ENCODE measurements around the gene DES.
A peak's percentile ranks its signal among the peaks of the same experiment; 100 is the strongest.

The DES gene

DNA sequence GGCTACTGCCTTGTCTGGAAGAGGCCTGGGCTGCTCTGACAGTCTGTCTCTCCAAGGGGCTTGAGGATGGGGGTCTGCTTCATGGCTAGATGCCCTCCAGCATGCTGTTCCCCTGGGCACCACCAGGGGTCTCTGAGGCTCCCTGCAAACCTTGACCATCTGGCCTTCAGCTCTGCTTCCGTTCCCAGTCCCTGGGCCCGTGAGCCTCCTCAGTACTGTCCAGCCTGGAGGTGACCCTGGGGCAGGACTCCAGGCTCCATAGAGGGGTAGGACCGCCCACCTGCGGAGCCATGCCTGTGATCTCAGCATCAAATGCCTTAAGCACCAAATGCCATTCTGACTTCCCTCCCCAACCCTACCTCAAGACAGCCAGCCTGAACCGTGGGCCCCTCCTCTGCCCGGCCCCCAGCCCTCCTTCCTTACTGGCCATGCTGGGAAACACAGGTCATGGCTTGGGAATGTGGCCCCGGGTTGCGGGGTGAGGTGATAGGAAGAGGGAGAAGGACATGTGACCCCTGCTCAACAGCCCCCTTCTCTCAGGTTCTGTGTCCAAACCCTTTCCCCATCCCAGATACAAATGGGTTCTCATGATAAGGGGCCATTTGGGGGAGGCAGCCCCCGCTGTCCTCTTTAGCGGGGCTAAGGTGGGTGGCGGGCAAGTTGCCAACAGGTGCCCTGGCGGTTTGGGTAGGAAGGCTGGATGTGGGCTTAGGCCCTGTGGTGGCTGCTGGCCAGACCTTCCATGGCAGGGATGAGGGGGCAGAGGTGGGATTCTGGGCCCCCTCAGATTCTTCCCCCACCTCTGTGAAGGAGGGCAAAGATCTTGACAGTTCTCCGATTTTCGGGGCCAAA lies 41.5 kb downstream of the DES start:
- peak in 1 of 5 donors; percentile 23 for DNase-seq

DNA sequence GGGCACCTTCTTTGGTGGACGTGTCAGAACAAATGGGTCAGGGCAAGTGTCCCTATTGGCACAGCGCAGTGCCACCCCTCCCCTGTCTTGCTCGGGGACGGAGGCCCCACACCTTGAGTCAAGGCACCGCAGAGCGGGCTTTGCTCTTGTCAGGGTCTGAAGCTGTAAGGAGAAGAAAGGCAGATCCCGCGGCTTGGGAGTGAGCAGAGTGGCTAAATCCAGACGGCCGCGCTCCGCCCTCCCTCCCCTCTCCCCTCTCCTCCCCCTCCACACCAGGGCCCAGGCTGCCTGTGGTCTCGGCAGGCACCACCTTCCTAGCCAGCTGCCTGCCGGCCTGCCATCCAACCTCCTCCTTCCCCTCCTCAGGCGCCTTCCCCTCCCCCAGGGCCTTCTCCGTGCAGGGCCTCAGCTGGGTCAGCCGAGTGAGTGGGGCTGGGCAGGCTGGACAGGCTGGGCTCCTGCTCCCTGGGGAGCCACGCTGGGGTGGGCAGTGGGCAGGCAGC lies 42.3 kb downstream of the DES start:
- DNase-seq: no peak

DNA sequence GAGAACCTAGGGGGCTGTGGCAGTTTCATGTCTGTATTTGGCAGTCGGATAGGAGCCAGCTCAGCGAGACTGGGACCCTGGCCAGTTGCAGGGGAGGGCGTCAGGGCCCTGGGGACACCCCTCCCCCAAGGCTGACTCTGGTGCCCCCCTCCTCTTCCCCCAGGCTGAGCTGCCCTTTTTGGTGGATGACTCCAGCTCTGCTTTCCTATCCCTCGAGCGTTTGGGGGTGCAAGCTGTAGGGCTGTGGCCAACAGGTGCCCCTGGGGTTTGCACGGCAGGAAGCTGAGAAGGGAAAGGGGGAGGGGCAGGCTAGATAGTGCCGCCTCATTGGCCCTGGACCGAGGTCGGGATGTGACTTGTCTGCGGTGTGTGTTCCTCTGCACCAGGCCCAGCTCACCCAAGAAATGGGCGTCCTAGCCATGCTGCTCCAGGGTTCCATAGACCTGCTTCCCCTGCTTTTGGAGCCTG lies 42.9 kb downstream of the DES start:
- peak in 1 of 5 donors; percentile 14 for DNase-seq

DNA sequence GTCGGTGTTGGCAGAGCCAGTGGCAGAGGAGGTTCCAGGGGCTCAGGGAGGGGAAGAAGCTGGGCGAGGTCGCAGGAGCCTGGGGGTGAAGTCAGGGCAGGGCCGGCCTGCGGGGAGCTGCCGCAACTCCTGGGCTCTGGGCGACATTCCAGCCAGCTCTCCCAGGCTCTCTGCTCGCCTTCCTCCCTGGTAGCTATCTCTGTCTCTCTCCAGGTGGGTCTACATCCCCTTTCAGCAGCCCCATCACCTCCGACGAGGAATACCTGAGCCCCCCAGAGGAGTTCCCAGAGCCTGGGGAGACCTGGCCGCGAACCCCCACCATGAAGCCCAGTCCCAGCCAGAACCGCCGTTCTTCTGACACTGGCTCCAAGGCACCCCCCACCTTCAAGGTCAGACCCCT lies 43.5 kb downstream of the DES start:
- DNase-seq: no peak

DNA sequence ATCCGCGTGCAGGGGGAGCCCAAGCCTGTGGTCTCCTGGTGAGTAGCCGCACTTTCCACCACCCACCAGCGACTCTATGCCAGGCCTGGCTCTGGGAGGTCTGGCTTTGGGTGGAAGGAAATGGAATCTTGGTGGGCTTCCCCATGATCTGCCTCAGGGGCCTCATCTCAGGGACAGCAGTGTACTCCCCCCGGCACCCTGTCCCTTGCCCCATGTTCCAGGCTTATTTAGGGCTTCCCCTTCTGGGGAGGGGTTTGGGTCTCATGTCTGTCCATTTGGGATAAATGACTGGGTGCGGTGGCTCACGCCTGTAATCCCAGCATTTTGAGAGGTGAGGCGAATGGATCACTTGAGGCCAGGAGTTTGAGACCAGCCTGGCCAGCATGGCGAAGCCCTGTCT lies 44.2 kb downstream of the DES start:
- no peak for DNase-seq

DNA sequence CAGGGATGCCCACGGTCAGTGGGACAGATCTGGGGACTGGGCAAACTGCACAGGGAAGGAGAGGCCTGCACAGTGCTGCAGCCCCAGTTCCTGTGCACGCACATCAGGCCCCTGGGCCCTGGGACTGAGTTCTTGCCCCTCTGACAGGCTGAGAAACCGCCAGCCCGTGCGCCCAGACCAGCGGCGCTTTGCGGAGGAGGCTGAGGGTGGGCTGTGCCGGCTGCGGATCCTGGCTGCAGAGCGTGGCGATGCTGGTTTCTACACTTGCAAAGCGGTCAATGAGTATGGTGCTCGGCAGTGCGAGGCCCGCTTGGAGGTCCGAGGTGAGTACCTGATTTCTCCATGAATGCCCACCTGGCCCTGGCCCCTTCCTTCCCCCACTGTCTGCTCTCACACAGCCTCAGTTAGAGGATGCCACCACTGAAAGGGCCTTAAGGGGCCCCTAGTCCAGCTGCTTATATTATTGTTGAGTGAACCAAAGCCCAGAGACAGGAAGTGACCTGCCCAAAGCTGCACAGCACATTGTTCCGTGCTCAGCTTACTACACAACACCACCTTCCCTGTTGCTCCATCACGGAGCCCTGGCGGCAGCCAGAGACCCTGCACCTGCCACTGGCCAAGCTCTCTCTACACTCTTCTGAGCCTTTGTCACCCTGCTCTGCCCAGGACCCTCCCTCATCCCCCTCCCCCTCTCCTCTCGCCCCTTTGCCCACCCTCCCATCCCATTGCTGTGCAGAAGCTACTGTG lies 46.3 kb downstream of the DES start:
- DNase-seq: no peak

DNA sequence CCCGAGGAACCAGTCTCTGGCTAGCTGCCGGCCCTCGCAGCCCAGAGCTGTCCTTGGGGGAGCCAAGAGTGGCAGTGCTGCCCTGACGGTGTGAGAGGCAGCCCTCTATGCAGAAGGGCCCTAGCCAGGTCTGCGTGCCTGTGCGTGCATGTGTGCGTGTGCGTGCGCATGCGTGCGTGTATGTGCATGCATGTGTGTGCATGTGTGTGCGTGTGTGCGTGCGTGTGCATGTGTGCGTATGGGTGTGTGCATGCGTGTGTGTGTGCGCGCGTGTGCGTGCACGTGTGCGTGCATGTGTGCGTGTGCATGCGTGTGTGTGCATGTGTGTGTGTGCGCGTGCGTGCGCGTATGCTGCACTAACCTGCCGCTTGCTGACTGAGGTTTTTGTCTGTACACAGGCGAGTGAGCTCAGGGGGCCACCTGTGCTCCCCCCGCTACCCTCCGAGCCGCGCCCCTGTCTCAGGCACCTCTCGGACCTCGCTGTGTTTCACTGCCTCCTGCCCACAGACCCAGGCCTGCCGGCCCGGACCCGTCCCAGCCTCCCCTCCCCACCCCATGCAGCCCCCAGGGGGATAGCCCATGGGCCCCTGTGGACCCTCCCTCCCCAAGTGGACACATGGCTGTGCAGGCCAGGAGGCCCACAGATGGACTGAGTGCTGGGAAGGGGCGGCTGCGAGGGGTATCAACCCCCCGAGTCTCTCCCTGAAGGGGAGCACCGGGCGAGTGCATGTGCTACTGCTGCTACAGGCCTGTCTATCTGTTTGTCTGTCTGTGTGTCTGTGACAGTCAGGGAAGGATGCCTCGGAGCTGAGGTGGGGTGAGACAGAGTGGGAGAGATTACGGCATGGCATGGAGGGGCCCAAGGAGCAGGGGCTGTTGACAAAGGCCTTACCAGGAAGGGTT lies 47.7 kb downstream of the DES start:
- DNase-seq: no peak

DNA sequence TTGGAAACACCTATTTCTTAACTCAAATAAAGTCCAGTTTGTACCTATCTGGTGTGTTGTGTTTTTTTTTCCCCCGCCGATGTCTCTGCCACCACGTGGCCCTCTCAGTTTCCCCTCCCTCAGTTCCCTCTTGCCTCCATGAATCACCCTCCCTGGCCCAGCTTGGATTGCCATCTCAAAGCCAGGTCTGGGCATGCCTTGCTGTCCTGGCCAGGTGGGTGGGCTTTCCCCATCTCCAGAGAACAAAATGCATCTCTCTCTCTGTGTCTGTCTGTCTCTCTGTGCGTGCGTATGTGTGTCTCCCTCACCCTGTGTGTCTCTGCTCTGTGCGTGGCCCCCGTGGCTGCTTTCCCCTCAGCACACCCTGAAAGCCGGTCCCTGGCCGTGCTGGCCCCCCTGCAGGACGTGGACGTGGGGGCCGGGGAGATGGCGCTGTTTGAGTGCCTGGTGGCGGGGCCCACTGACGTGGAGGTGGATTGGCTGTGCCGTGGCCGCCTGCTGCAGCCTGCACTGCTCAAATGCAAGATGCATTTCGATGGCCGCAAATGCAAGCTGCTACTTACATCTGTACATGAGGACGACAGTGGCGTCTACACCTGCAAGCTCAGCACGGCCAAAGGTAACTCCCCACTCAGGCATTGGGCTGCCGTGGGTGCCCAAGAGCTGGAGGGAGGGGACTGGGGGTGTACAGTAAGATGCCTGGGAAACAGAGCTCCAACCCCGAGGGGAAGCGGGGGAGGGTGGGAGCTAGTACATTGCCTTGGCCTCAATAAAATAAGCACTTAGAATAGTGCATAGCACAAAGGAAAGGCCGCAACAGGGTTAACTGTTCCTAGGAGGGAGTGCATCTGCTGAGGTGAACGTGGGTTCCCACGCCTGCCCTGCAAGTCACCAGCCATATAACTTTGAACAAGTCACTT lies 48.9 kb downstream of the DES start:
- no peak for DNase-seq

DNA sequence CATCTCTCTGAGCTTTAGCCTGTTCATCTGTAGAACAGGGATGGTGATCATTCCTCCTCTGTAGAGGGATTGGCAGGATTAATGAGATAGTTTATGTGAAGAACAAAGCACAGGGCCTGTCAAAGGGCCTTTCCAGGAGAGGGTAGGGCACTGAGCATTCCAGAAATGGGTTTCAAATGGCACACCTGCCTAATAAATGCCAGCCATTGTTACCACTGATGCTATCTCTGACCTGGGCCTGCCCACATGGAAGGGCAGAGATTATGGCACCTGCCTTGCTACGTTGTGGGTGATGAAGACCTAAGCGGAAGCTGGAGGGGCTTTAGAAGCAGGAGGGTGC lies 49.5 kb downstream of the DES start:
- no peak for DNase-seq

DNA sequence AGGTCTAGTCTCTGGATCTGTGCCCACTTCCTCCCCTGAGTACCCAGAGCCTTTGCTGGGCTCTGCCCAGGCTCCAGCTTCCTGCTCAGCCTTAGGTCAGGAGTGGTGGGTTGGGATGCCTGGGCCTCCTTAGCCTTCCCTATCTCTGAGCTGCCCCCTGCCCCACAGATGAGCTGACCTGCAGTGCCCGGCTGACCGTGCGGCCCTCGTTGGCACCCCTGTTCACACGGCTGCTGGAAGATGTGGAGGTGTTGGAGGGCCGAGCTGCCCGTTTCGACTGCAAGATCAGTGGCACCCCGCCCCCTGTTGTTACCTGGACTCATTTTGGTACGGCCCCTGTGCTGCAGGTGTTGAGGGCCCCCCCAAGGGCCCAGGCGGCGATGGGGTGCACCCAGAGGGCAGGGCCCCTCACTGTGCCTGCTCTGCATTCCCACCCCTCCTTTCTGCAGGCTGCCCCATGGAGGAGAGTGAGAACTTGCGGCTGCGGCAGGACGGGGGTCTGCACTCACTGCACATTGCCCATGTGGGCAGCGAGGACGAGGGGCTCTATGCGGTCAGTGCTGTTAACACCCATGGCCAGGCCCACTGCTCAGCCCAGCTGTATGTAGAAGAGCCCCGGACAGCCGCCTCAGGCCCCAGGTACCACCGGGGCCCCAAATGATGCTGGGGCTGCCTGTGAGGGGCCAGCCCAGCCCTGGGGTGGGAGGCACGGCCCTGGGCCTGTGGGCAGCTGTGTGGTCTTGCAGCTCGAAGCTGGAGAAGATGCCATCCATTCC lies 50.4 kb downstream of the DES start:
- DNase-seq: no peak

DNA sequence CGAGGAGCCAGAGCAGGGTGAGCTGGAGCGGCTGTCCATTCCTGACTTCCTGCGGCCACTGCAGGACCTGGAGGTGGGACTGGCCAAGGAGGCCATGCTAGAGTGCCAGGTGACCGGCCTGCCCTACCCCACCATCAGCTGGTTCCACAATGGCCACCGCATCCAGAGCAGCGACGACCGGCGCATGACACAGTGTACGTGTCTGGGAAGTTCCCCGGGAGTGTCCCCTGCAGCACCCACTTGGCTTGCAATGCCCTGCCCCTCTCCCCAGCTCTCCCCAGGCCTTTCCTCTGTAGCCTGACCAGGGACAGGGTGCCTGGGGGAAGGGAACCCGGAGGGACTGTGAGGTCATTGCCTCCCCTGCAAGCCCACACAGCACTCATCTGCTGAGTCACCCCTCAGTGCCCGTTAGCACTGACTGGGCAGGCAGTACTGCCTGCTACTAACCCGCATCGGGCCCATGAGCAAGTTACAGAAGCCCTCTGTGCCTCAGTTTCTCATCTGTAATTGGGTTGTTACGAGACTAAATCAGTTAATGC lies 51.1 kb downstream of the DES start:
- no peak for DNase-seq

DNA sequence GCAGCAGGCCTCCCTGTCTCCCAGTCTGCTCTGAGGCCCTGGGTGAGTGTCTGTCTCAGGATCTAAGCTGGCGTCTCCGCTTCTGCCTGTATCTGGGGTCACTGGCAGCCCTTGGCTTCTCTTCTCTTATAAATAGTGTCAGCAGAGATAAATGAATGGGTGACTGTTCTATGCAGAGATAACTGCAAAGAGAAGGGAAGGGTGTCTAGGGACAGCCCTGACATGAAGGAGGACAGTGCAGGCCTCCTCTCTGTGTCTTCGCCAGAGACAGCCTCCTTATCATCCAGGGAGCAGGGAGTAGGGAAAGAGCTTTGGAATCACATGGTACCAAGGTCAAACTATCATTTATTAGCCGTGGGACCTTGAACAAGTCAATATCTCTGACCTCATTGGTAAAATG lies 52.3 kb downstream of the DES start:
- no peak for DNase-seq

DNA sequence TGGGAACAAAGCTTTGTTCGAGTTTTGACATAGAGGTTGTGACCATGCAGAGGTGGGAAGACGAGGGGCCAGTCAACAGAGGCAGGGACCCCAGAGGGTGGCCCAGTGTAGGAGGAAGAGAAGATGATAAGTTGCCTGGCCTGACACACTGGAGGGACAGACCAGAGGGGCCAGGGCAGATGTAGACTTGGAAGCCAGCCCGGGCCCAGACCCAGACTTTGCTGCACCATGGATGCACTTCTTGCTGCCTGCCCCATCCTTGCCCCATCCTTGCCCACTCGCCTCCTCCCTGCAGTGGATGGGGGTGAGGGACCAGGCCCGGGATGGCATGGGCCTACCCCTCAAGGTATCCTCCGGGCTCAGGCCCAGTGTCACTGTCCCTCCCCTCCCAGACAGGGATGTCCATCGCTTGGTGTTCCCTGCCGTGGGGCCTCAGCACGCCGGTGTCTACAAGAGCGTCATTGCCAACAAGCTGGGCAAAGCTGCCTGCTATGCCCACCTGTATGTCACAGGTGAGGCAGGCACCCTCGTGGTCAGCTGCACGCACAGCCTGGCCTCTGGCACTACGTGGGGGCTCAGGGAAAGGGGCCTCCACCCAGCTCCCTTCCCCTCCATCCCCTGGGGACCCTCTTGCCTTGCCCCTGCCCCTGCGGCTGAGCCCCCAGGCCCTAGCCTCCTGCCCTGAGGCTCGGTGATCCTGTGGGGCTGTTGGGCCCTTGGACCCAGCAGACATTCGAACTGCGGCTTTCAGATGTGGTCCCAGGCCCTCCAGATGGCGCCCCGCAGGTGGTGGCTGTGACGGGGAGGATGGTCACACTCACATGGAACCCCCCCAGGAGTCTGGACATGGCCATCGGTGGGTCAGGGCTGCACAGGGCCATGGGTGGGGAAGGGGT lies 53.5 kb downstream of the DES start:
- no peak for DNase-seq

DNA sequence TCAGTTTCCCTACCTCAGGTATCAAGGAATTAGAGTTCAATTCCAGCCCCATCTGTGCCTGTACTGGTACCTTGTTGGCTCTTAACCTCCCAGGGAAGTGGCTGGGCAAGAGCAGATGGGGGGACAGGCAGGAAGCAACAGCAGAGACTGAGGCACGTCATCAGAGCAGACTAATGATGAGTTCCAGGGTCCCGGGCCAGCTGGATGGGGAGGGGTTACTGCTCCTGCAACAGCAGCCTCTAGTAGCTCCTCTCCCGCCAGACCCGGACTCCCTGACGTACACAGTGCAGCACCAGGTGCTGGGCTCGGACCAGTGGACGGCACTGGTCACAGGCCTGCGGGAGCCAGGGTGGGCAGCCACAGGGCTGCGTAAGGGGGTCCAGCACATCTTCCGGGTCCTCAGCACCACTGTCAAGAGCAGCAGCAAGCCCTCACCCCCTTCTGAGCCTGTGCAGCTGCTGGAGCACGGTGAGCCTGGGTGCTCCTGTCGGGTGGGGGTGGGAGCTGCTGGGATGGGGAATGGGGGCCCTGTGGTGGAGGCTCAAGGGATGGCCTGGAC lies 54.5 kb downstream of the DES start:
- no peak for DNase-seq

DNA sequence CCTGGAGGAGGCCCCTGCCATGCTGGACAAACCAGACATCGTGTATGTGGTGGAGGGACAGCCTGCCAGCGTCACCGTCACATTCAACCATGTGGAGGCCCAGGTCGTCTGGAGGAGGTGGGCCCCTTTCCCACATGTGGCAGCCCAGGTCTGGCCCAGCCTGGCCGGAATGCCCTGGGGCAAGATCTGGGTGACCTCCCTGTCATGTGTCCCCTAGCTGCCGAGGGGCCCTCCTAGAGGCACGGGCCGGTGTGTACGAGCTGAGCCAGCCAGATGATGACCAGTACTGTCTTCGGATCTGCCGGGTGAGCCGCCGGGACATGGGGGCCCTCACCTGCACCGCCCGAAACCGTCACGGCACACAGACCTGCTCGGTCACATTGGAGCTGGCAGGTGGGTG lies 55.3 kb downstream of the DES start:
- no peak for DNase-seq

DNA sequence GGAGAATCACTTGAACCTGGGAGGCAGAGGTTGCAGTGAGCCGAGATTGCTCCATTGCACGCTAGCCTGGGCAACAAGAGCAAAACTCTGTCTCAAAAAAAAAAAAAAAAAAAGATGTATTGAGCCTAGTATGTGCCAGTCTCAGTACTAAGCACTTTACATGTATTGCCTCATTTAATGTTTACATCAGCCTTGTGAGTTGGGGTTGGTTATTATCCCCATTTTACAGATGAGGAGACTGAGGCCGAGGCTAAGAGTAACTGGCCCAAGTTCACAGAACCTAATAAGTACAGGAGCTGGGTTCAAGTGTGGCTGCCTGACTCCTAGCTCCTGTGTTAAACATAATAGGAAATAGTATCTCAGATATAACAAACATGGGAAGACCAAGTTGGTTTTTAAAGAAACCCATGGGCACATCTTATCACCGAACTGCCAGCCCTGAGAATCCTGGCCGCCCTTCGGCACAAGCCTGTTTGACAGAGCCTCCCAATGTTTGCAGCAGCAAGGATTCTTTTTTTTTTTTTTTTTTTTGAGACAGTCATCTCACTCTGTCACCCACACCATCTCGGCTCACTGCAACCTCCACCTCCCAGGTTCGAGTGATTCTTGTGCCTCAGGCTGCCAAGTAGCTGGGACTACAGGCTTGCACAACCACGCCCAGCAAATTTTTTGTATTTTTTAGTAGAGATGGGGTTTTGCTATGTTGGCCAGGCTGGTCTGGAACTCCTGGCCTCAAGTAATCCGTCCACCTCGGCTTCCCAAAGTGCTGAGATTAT lies 56.3 kb downstream of the DES start:
- DNase-seq: no peak

DNA sequence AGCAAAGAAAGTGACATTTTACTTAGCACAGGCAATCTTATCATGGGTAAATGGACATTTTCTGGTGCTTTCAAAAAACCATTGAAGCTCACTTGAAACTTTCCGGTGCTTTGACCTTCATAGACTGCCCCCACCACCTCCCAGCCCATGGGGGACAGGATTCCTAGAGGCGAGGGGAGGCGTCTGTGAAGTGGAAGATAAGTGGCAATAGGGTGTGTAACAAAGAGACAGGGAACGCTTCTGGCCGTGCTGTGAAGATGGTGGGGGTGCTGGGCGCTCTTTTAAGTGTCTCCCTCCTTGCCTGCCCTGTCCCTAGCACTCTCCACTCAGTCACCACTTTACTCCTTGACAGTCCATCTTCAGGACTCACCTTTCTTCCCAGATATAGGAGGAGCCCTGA lies 57.1 kb downstream of the DES start:
- DNase-seq: no peak

All from T-helper 1 cell (primary cell).